ENCODE data around the gene CAMSAP1.
A peak's percentile ranks its signal among the peaks of the same experiment; 100 is the strongest.
"Not testable (repeated sequence)": the region's sequence is repeated elsewhere in the genome, so short reads cannot be mapped to it uniquely, and the experiment has no call there.

The CAMSAP1 gene, protein sequence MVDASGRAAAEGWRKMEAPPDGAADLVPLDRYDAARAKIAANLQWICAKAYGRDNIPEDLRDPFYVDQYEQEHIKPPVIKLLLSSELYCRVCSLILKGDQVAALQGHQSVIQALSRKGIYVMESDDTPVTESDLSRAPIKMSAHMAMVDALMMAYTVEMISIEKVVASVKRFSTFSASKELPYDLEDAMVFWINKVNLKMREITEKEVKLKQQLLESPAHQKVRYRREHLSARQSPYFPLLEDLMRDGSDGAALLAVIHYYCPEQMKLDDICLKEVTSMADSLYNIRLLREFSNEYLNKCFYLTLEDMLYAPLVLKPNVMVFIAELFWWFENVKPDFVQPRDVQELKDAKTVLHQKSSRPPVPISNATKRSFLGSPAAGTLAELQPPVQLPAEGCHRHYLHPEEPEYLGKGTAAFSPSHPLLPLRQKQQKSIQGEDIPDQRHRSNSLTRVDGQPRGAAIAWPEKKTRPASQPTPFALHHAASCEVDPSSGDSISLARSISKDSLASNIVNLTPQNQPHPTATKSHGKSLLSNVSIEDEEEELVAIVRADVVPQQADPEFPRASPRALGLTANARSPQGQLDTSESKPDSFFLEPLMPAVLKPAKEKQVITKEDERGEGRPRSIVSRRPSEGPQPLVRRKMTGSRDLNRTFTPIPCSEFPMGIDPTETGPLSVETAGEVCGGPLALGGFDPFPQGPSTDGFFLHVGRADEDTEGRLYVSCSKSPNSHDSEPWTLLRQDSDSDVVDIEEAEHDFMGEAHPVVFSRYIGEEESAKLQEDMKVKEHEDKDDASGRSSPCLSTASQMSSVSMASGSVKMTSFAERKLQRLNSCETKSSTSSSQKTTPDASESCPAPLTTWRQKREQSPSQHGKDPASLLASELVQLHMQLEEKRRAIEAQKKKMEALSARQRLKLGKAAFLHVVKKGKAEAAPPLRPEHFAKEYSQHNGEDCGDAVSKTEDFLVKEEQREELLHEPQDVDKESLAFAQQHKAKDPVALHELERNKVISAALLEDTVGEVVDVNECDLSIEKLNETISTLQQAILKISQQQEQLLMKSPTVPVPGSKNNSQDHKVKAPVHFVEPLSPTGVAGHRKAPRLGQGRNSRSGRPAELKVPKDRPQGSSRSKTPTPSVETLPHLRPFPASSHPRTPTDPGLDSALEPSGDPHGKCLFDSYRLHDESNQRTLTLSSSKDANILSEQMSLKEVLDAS (N-terminal part only)

DNA sequence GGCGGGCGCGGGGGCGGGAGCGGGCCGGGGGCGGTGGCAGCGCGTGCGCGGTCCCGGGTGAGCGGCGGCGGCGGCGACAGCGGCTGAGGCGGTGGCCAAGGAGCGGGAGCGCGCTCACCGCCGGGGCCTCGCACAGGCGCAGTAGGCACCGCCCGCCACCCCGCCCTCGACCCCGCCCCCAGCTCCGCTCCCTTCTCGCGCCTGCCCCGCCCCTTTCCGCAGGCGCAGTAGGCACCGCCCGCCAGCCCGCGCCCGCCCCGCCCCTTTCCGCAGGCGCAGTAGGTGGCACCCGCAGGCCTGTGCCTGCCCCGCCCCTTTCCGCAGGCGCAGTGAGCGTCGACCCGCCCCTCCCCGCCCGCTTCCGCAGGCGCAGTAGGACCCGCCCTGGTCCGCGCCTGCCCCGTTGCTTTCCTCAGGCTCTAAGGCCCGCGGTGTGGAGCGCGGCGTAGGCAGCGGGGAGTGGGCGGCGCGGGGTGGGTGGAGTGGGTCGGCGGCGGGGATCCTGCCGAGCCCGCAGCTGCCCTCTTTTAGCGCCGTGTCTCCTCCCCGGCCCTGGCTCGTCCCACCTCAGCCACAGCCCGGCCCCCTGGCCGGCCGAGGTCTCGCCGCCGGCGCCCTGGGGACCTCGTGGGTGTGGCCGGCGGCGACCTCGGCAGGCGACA is at the start of gene CAMSAP1:
CAMSAP1 (minus strand) TSS at position 116 of the 662 bp plus-strand sequence. CDS start 387 bp downstream, outside the sequence.
- DNase-seq, result peak; percentile 72

DNA sequence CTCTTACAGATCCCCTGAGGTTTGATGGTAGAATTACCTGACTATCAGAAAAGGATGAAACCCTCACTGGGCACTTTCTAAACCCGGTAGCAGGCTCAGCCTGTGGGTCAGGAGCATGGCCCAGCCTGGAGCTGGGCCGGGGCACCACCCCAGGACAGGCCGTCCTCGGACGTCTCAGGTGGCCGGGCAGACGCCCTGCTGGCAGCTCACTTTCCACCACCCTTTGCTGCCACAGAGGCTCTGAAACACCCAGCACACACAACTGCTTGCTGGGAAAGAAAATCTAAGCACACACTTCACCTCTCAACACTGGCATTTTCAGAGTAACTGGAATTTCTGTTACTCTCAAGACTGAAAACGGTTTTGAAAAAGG is 49.4 kb upstream of the CAMSAP1 start:
- no peak for DNase-seq

DNA sequence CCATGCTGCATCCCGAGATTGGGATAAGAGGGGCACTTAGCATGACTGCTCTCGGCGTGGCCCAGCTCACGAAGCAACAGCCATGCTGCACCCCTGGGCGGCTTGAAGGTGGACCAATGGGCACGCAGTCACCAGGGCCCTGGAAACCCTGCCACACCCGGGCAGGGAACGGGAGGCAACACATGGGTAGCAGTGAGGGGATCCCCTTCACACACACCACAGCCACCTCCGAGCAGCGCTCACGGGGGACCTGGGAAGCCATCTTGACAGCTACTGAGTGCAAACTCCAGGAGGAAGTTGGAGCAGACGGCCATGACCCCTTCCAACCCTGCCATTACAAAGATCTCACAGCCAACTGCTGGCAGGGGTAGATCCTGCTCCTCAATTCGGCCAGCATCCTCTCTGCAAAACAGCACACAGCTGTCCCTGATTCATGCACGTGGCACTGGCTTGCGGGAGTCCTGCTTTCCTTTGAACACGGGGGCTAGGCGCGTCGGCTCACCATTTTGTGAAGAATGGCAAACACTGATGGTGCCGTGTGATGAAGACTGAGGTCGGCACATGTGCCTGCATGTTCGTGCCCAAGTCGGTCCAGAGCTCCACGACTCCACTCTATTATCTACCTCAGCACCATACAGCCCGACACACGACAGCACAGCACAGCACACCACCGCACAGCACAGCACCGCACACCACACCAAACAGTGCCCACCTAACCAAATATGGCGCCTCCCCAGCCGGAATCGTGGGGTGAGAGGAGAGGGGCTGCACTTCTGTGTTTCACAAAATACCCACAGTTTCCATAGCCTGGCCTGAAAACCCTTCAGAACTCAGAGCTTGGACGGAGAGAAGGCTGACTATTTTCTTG is 48.8 kb upstream of the CAMSAP1 start:
- no peak for DNase-seq

DNA sequence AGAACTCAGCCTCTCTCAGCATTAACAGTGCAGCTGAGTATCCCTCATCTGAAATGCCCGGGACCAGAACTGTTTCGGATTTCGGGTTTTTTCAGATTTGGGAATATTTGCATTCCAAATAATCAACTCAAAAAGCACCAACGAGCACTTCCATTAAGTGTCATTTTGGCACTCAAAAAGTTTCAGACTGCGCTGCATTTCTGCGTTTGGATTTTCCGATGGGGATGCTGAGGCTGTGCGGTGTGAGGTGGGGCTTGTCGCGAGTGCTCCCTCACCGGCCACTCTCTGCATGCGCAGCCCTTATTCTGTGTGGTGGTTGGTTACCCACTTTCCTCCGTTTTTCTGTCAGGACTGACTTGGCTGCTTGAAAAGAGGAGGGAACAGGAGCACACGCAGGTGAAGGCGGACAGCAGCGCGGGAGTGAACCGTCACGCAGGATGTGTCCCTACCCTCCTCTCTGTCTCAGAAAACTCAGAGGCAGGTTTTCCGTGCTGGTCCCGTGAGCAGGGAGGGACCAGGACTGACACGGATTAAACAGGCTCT is 45.4 kb upstream of the CAMSAP1 start:
- DNase-seq, result no peak

DNA sequence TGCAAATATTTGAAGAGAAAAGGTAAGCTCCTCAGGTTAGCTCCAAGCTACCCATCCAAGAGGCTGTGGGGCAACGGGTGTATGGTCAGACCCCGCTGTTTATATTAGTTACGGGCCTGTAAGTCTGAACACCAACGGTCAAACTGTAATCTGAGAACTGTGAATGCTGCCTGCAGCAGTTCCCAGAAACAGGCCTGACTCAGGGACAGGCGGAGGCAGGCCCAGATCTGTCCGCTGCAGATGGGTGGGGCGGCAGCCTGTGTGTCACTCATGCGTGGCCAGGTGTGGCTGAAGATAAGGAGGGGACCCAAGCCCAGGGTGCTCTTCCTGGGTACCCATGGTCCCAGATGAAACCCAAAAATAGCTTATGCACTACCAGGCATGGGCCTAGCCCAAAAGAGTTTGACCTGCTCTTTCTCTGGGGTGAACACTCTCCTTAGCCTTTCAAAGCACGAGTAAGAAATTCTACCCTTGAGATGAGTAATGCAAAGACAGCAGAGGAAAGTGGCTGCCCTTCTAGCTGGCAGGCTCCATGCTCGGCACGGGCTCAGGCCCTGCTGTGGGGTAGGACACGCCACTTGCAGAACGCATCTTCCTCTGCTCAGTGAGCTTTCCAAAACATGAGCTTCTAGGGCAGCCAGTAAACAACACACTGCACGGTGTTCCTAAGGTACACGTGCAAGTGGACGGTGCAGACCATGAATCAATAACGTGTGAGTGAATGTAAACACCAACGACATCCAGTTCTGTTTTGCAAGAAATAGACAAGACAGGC is 44.7 kb upstream of the CAMSAP1 start:
- no peak for DNase-seq

DNA sequence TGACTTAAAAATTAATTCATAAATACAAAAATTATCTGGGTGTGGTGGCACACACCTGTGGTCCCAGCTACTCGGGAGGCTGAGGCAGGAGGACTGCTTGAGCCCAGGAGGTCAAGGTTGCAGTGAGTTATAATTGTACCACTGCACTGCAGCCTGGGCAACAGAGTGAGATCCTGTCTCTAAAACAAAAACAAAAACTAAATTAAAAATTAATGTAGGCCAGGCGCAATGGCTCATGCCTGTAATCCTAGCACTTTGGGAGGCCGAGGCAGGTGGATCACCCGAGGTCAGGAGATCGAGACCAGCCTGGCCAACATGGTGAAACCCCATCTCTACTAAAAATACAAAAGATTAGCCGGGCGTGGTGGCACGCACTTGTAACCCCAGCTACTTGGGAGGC is 44.0 kb upstream of the CAMSAP1 start:
- not testable (repeated sequence) for DNase-seq

DNA sequence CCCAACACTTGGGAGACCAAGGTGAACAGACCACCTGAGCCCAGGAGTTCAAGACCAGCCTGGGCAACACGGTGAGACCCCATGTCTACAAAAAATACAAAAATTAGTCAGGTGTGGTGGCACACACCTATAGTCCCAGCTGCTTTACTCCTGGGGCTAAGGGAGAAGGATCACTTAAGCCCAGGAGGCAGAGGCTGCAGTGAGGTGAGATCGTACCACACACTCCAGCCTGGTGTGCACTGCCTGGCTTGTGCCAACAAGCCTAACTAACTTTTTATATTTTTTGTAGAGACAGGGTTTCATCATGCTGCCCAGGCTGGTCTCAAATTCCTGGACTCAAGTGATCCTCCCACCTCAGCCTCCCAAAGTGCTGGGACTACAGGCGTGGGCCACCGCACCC is 43.5 kb upstream of the CAMSAP1 start:
- not testable (repeated sequence) for DNase-seq

DNA sequence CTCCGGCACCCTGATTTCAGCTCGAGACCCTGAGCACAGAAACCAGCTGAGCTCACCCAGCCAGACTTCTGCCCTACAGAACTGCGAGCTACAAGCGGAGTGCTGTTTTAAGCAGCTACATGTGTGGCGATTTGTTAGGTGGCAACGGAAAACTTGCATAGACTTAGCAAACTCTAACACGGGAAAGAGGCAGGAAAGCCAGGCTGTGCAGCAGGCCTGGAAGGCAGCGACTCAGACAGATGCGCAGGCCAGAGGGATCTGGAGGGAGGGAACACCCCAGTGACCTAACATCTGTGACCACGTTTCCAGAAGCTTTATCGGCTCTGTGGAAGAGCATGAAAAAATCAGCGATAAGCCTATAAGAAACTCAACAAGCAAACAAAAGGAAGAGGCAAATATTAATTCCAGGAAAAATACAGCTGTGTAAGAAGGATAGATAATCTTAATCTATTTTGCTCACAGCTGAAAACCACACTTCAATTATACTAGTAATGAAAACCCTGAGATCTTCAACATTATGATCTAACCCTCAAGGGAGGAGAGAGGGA is 42.9 kb upstream of the CAMSAP1 start:
- no peak for DNase-seq

DNA sequence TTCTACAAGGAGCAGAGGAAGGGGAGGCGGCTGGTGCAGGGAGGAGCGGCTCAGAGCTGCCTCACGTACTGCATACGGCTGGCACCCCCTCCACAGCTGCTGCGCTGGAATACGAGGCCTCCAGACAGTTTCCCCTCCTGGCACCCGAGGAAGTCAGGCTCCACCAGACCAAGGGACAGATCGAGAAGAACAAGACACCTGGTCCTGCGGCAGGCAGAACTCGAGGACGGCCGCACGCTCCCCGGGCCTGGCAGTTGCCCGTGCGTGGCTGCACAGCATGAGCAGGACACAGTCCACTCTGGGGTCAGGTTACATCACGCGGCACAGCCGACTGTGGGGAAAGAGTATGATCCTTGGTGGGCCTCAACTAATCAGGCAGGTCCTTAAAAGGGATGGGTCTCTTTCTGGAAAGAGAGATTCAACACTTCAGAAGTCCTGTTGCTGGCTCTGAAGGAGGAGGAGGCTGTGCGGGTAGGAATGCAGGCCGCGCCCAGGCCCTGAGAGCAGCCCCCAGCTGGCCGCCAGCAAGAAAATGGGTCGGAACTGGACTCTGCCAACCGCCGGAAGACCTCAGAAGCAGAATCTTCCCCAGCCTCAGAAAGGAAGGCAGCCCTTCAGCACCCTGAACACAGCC is 42.3 kb upstream of the CAMSAP1 start:
- DNase-seq, result no peak

DNA sequence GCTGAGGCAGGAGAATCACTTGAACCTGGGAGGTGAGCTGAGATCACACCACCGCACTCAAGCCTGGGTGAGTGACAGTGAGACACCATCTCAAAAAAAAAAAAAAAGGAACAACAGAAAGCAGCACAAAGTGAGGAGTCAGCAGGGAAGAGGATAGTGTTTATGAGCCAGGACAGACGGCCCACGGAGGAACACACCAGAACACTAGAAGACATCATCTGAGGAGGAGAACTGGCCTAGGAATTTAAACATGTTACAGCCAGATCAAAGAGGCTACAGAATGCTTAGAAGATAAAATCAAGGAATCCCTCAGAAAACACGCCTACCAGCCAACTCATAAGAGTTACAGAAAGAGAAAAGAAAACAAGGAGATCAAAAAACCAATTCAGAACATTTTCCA is 41.6 kb upstream of the CAMSAP1 start:
- DNase-seq, result no peak

DNA sequence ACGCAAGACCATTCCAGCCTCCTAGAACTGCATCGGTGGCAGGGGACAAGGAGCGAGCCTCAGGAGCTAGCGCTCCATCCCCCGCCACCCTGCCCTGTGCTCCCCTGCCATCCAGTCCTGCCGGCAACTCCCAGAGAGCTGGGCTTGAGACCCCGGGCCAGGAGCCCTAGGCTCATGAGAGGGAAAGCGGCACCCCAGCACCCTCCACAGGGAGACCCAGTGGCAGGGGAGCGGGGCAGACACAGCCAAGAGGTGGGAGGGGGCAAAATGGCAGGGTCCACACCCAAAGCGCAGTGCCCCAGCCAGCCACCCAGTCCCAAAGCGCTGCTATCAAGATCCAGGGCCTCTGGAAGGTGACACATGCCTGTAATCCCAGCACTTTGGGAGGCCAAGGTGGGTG is 41.1 kb upstream of the CAMSAP1 start:
- no peak for DNase-seq

DNA sequence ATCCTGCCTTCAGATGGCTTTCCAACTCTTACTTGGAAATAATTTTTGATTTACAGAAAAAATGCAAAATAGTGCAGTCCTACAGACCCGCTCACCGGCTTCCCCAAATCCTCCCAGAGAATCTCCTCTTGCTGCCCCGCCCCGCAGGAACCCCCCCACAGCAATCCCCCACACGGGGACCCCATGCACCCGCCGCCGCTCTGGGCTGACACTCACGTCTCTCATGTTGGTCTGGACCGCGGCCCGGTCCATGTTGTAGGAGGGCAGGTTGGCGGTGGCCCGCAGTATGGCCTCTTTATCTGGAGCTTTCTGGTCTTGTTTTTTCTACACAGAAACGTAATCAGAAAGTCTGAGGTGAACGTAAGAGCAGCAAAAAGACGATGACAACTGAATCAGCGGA is 40.2 kb upstream of the CAMSAP1 start:
- no peak for DNase-seq

DNA sequence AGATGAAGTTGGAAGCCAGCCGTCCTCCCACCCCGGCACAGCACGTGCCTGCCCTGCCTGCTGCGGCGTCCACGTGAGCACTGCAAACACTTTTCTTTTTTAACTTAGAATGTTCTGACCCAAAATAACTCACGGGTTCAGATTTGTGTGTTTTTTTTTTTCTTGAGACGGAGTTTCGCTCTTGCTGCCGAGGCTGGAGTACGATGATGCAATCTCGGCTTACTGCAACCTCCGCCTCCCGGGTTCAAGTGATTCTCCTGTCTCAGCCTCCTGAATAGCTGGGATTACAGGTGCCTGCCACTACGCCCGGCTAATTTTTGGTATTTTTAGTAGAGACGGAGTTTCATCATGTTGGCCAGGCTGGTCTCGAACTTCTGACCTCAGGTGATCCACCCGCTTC is 39.8 kb upstream of the CAMSAP1 start:
- DNase-seq, result not testable (repeated sequence)

DNA sequence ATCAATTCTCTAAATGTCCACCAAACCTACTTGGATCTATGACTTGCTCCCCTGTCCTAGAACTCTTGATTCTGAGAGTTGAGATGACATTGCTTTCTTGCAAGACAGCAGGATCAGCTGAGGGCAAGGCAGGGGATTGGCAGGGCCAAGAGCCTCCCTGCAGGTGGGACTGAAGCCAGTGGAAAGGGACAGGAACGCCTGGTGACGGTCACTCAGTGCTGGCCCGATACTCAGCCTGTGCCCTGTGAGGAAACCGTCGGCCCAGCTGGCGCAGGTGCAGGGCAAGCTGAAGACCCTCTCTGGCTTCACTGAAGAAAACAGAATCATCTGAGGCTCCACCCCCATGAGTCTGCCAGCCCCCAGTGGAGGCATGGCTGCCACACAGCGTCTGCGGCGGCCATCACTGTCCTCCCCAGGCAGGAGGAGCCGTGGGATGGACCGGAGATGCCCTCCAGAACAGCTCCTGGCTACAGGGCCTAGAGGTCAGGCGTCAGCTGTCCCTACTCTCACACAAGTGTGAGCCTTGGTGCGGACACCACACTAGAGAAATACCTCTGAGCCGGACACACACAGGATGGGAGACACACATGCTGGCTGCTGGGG is 39.1 kb upstream of the CAMSAP1 start:
- DNase-seq, result no peak

DNA sequence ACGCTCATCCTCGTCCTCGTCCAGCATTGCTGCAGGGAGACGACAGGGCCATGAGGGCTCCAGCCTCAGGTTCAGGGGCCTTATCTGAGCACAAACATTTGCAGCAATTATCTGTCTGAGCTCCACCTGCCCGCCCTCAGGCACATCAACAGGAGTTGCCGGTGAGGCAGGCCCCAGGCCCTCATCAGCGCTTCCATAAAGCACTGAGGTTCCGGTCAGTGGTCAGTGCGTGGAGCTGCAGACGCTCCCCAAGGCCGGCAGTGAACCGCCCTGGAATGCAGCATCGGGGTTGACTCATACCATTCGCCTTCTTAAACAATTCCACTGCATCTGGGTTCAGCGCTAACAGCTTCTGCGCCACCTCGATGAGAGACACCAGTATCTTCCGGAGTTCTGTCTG is 38.6 kb upstream of the CAMSAP1 start:
- no peak for DNase-seq

DNA sequence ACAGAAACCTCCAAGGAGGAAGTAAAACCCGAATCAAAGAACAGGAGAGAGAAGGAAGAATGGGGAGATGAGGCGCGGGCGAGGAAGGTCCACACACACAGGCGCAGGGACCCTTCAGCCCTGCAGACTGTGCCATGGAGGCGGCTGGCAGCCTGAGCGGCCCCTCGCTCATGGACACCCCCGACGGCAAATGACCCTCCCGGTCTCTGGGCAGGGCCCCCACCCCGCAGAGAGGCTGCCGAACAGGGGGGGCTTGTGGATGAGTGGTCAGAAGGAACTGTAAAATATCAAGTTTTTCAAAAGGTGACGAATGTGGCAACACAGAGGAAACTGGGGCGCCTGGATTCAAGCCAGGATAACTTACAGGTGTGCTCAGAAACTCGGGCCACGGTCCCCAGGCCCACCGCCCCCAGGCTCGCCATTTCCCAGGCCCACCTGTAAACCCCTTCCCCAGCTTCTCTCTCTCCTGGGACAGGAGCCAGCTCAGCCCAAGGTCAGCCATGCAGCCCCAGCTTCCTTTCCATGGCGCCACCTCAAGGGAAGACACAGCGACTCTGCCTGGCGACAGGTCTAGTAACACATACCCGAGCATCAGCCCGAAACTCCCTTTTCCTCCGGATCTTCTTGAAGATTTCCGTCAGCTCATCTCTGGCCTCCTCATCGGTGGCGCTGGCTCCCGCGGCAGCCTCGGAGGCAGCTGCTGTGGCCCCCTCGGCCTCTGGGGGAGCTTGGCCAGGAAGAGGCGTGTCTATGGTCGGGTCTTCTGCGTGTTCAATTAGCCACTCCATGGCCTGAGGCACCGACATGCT is 37.3 kb upstream of the CAMSAP1 start:
- DNase-seq, result no peak

DNA sequence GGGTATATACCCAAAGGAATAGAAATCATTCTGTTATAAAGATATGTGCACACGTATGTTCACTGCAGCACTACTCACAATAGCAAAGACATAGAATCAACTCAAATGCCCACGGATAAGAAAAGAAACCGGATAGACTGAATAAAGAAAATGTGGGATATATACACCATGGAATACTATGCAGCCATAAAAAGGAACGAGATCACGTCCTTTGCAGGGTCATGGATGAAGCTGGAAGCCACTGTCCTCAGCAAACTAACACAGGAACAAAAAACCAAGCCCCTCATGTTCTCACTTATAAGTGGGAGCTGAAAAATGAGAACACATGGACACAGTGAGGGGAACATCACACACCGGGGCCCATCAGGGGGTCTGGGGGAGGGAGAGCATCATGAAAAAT is 36.3 kb upstream of the CAMSAP1 start:
- DNase-seq, result not testable (repeated sequence)

DNA sequence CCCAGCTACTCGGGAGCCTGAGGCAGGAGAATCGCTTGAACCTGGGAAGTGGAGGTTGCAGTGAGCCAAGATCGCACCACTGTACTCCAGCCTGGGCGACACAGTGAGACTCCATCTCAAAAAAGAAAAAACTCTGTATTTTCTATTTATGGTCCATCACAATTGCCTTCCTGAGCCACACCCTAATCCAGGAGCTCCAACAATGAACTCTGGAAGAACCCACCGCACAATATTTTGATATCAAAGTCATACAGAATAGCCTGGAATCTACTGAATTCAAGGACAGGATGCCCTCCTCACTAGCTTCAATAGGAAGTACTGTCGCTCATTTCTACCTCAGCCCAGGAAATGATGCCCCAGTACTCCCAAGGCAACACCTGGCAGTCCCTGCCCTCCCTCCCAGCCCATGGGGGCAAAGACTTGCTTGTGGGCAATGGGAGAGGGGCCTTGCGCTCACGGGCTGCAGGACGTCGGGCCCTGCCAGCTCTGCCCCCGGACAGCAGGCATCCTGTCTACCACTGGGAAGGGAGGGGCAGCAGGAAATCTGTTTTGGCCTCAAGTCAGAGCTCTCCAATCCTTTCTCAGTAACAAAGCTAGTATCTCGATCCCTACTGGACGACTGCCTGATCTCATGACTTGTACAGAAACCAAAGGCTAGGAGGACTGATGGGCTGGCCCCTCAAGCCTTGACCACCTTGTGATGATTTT is 34.1 kb upstream of the CAMSAP1 start:
- no peak for DNase-seq

All from GF-D8 (cell line).